ENCODE measurements around the gene GFRAL. TPM values are rescaled to one million over a fixed set of nuclear protein-coding genes. Genes with fewer than 3 reads are reported as not detected.

Gene GFRAL
- total RNA-seq, 2 experiments from 2014 or later, result not detected

GRCh38 chr6:55450005-55450404 is 122.7 kb downstream of the GFRAL start:
- Histone ChIP-seq H2AFZ (ENCODE audit: low read length) (no peak overlapping the region), H3K4me2 (ENCODE audit: low read length) (no peak overlapping the region), H3K27ac (ENCODE audit: low read depth, low read length, poor library complexity, severe bottlenecking) (no peak overlapping the region), H3K9me3 (ENCODE audit: low read length) (no peaks in the 10 kb centered on the region), H3K9me2 (ENCODE audit: insufficient read depth, low read length) (no peaks in the 10 kb centered on the region), H3K36me3 (ENCODE audit: insufficient read depth, low read length) (no peaks in the 10 kb centered on the region), H3K4me1 (ENCODE audit: insufficient read depth, low read length, poor library complexity, severe bottlenecking) (no peaks in the 10 kb centered on the region), H4K20me1 (ENCODE audit: insufficient read depth, low read length) (no peaks in the 10 kb centered on the region; the same call in 1 of the 2 replicates), H3K79me2 (ENCODE audit: insufficient read depth, low read depth, low read length) (no peaks in the 10 kb centered on the region), H3K4me3 (ENCODE audit: low read depth, low read length, poor library complexity, severe bottlenecking) (no peak overlapping the region)
- intact Hi-C loops (cut with micrococcal nuclease; ENCODE audit: unreplicated experiment), result no loop called here
- ChIA-PET CTCF (ENCODE audit: unreplicated experiment) (no interaction called here), POLR2A (interaction anchor here (0.6 kb wide), 1 partner anchor 162 kb away, joined by 3 read pairs; no protein-coding TSS in a partner anchor)
- no peak for TF ChIP-seq EZH2phosphoT487 (IDR thresholded peaks at IDR 0.05; ENCODE audit: borderline replicate concordance, low read depth, low read length)
- no peak for DNase-seq (ENCODE audit: low spot score)
- BruUV-seq (replicated peaks), result no TSS peak

Other genes with a start within 250 kb of the GFRAL start
- gene HCRTR2, start 153.0 kb upstream of the GFRAL start, total RNA-seq (2014; rRNA removed; shearing (Covaris generic)), result not detected in 2 replicates
- not detected in 2 replicates for gene HCRTR2, start 153.0 kb upstream of the GFRAL start, total RNA-seq (2022)